Epithelial cell of proximal tubule (primary cell): ENCODE measurements around the gene TSPAN15. TPM values are rescaled to one million over a fixed set of nuclear protein-coding genes. Genes with fewer than 3 reads are reported as not detected.

ENCODE experiments used
- DNase-seq: peaks from one replicate; pipeline ENCODE4 v3.0.0-alpha.2; 2011; ENCODE audit warnings: low read depth
- H3K4me3 ChIP-seq: 2 replicates; pipeline ENCODE4 v1.5.1; 2011; ENCODE audit warnings: low read depth, mild to moderate bottlenecking, low read length
- CTCF ChIP-seq: conservative IDR thresholded peaks from 2 replicates; pipeline ENCODE4 v1.5.1; 2012; ENCODE audit warnings: low read depth, mild to moderate bottlenecking, low read length
- total RNA-seq: library from RNA; depleted of rRNA; stranded (reverse); fragments of >200 nt; gene quantifications from 2 replicates; pipeline ENCODE4 v1.2.3, GENCODE V29; 2015

The TSPAN15 gene
- total RNA-seq, 1 donor from 2014 or later, result 28.6 TPM

GRCh38 chr10:69422676-69423075 lies 28.6 kb upstream of the TSPAN15 start:
- TF ChIP-seq CTCF, result no peak
- DNase-seq, result no peak
- no peak overlapping the region for H3K4me3 ChIP-seq

DNA sequence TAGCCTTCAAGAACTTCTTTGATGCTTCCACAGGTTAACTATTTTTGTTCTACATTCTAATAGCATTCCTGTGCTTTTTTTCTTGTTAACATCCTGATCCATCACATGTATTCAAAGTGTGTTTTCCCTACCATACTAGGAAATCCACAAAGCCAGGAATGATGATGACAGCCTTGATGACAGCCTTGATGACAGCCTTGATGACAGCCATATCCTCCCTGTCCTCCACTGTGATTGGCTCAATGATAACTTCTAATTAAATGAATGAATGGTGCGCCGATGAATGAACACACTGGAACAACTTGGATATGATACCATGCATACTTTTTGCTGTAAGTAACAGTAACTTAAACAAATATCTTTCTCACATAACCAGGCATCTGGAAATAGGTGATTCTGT lies 26.2 kb upstream of the TSPAN15 start:
- no peak for TF ChIP-seq CTCF
- no peak for DNase-seq
- no peak overlapping the region for H3K4me3 ChIP-seq

GRCh38 chr10:69425511-69426298 lies 25.6 kb upstream of the TSPAN15 start:
- TF ChIP-seq CTCF, result no peak
- no peak for DNase-seq
- H3K4me3 ChIP-seq, result no peak overlapping the region

- TF ChIP-seq CTCF, result no peak
- H3K4me3 ChIP-seq, result no peak overlapping the region
- no peak for DNase-seq
Observed at GRCh38 chr10:69426376-69426727, 24.9 kb upstream of the TSPAN15 start.

DNA sequence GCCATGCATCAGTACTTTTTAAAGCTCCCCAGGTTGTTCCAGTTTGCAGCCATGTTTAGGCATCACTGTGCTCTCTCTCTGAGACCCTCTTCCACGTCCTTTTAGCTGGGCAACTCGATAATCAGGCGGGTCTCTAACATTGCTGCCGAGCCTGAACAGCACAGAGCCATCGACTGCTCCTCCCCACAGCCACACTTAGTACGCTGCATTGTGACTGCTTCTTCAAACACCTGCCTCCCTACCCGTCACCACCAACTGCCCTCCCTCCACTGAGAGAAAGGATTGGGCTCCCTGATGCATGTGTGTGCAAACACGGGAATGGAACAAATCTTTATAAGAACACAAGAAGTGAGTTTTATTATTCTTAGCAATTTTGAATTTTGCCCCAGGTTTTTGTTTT lies 23.1 kb upstream of the TSPAN15 start:
- H3K4me3 ChIP-seq, result no peak overlapping the region
- DNase-seq, result no peak
- TF ChIP-seq CTCF, result no peak

DNA sequence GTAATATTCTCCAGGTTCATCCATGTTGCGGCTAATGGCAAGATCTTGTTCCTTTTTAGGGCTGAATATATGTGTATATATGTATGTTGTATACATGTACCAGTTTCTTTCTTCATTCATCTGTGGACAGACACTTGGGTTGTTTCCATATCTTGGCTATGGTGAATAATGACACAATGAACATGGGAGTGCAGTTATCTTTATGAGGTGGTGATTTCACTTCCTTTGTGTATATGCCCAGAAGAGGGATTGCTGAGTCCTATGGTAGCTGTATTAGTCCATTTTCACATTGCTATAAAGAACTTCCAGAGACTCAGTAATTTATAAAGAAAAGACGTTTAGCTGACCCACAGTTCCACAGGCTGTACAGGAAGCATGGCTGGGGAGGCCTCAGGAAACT lies 17.1 kb upstream of the TSPAN15 start:
- DNase-seq, result no peak
- H3K4me3 ChIP-seq, result no peak overlapping the region
- no peak for TF ChIP-seq CTCF

GRCh38 chr10:69434926-69435325 lies 16.3 kb upstream of the TSPAN15 start:
- DNase-seq, result no peak
- no peak overlapping the region for H3K4me3 ChIP-seq
- no peak for TF ChIP-seq CTCF
